Activated CD8-positive, alpha-beta memory T cell treated with anti-CD3 and anti-CD28 coated beads for 24 hours (primary cell): Measurements from ENCODE around the gene CSTA.
"Not testable (repeated sequence)": the region's sequence is repeated elsewhere in the genome, so short reads cannot be mapped to it uniquely, and the experiment has no call there.

Experiments used
- DNase-seq: peaks from one replicate; pipeline ENCODE4 v3.0.0-alpha.2; 2020

The CSTA gene

DNA sequence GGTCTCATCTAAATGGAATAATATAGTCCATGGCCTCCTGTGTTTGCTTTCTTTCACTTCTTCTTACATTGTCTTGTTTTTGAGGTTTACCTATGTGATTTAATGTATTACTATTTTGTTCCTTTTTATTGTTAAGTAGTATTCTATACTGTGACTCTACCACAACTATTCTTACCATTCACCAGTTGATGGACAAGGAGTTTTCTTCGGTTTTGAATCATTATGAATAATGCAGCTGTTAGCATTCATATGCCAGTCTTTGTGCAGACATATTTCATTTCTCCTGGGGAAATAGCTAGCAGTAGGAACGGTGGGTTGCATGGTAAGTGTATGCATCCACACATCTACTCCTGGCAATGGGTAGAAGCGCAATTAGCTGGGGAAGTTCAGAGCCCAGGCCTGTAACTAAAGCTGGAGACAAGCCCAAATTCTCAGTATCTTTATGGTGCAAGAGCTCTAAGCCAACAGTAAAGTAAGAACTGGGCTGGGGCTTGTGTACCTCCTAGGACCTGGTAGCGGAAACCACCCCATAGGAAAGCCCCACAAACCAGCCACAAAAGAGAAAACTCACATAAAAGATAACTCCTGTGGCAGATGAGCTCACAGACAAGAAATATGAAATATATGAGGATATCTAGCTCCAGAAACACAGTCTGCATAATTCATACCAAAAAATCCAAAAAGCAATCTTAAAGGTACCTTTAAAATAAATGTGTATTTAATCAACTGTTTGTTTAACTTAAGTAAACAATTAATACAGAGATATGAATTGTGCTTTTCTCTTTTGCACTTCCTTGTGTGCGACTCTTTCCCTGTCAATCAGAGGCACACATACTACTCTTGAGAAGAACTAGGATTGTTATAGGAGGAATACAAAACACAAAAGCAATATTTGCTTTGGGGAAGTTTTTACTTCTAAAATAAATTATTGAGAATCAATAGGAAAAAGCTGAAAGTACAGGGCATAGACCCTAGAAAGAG, 2.7 kb upstream of the CSTA start:
- no peak for DNase-seq

DNA sequence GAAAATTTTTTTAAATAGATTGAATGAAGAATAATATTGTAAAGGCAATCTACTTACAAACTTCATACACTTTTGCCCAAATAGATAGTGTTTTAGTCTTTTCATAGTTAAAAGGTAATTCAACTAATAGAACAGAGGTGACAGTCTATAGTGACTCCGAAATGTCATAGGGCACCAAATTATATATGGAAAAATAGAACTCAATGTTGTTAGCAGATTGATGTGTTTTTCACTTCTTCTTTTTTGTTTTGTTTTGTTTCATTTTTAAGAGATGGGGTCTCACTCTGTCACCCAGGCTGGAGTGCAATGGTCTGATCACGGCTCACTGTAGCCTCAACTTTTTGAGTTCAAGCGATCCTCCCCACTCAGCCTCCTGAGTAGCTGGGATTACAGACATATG, 721 bp downstream of the CSTA start:
- DNase-seq: no peak

DNA sequence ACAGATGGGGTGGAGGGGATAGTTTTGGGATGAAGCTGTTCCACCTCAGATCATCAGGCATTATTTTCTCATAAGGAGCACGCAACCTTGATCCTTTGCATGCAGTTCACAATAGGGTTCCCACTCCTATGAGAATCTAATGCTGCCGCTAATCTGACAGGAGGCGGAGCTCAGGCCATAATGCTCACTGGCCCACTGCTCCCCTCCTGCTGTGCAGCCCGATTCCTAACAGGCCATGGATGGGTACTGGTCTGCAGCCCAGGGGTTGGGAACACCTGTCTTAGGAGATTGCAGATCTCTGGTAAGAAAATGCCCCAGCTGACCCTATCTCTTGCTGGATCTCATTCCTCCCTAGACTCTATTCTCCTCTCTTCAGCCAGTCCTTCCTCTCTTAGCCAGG, 6.8 kb downstream of the CSTA start:
- no peak for DNase-seq

DNA sequence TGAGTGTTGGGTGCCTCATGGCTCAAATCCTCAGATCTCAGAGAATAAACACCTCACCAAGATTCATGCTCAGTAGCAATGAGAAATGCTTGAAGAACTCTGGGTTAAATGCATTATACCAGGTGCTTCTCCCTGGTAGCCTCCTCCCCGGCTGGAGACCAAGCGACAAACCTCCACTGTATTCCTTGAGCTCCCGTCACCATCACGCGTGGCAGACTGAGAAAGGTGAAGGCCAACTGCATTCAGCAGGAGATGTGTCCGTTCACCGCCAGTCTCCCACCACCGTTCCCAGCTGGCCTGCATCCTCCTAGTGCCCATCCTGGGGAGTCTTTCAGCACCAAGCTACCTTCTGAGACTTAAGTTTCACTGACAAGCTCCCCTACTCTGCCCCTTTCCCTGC, 7.5 kb downstream of the CSTA start:
- no peak for DNase-seq

DNA sequence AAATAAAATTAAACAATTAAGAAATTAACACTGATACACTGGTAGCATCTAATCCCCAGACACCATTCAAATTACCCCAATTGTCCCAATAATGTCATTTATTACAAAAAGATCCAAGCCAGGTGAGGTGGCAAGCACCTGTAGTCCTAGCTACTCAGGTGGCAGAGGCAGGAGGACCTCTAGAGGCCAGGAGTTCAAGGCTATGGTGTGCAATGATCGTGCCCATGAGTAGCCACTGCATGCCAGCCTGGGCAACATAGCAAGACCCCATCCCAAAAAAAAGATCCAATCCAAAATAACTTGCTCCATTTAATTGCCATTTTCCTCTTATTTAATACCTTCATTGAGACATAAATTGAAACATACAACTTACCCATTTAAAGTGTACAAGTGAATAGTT, 17.8 kb downstream of the CSTA start:
- DNase-seq: no peak

DNA sequence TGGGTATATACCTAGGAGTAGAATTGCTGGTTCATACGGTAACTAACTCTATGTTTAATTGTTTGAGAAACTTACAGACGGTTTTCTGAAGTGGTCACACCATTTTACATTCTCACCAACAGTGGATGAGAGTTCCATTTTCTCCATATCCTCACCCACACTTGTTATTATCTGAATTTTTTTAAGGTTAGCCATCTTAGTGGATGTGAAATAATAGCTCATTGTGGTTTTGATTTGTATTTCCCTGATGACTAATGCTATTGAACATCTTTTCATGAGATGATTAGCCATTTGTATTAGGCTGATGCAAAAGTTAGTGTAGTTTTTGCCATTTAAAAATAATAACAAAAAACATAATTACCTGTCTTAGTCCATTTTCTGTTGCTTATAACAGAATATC, 18.6 kb downstream of the CSTA start:
- no peak for DNase-seq

DNA sequence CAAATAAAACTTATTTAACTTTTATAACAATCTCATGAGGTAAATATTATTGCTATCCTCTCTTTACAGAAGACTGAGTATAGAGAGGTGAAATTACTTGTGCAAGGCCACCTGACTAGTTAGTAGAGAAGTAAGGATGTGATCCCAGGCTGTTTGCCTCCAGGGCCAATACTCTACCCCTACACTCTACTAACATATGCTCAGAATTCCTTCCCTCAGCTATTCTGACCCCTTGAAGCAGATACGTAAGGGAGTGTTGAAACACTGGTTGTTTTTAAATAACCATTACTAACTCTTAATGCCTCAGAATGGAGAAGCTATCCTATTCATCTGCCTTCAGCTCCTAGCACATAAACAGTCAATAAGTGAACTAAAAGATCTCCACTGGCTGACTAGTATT, 24.1 kb downstream of the CSTA start:
- no peak for DNase-seq

DNA sequence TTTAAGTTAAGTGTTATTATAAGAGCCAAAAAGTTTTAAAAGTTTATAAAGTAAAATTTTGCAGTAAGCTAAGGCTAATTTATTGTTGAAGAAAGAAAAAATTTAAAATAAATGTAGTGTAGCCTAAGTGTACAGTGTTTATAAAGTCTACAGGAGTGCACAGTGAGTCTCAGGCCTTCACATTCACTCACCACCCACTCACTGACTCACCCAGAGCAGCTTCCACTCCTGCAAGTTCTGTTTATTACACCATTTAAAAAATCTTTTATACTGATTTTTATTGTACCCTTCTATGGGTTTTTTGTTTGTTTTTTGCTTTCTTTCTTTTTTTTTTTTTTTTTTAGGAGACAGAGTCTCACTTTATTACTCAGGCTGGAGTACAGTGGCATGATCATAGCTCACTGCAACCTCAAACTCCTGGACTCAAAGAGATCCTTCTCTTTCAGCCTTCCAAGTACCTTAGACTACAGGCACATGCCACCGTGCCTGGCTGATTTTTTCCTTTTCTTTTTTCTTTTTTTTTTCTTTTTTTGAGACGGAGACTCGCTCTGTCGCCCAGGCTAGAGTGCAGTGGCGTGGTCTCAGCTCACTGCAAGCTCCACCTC, 25.9 kb downstream of the CSTA start:
- DNase-seq: no peak

DNA sequence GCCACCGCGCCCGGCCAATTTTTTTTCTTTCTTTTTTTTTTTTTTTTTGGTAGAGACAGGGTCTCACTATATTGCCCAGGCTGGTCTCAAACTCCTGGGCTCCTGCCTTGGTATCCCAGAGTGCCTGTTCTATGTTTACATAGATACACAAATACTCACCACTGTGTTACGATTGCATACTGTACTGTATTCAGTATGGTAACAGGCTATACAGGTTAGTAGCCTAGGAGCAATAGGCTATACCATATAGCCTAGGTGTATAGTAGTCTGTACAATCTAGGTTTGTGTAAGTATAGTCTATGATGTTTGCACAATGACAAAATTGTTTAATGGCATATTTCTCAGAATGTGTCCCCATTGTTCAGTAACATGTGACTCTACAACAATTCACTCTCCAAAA, 26.6 kb downstream of the CSTA start:
- DNase-seq: no peak

DNA sequence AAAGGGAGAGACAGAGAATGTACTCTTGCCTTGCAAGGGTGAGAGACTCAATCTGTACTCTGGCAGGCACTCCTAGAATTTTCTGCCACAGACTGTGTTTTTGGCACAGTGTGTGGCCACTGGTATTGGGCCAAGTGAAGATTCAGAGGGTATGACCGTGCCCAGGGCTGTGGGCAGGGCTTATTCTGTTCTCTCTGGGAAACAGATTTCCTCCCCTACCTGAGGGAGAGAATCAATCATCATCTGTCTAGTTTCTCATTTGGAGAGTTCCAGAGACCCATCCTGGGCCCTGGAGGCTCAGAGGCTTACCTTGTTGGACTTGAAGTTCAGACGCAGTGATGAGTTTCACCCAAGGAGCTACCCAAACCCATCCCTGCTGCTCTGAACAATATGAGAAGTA, 28.2 kb downstream of the CSTA start:
- no peak for DNase-seq

DNA sequence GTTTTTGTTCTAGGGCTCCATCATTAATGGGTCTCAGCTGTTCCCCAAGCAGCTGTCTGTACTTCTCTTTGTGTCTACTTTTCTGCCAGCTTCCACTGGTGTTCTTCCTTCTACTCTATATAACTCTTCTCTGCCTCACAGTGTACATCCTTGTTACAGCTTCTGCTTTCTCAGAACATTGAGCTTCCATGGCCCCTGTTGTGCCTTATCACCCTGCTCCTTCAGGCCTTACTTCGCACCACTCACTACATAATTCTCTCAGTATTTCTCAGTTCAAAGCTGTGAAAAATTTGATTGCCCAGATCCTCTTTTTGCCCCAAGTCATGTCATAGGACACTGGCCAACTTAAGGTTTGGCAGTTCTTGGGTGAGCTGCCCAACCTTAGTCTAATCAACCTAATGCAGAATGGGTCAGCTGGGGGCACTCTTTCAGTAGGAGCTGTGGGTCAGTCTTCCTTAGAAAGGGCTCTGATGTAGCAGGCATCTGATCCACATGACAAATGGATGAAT, 28.9 kb downstream of the CSTA start:
- DNase-seq: no peak

DNA sequence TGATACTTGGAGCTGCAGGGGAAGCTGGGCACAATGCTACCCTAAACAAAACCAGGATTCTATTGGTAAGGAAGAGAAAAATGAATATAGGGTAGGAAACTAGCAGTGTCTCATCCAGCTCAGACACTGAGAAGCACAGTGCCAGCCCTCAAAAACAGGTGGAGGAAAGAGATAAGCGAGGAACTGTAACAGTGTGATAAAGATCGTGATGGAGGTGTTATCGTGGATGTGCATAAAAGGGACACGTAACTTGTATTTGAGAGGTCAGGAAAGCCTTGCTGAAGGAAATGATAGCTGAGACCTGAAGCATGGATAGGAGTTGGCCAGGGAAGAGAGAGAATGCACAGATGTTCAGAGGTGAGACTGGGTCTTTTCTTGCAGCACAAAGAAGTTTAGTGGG, 30.6 kb downstream of the CSTA start:
- DNase-seq: no peak

DNA sequence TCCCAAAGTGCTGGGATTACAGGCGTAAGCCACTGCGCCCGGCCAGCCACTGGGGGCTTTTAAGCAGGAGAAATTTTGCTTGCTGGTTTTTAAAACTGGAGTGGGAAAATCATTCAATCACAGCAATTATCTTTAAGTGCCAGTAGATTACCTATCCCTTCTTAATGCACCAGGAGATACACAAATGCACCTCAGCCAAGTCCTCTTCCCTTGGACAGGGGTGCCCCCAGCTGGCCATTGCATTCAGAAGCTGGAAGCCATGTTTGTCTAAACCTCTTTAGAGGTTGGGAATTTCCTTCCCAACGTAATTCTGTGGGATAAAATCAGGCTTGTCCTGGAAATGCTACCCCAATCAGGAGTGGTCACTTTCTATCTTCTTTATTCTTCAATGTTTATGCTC, 31.4 kb downstream of the CSTA start:
- no peak for DNase-seq

DNA sequence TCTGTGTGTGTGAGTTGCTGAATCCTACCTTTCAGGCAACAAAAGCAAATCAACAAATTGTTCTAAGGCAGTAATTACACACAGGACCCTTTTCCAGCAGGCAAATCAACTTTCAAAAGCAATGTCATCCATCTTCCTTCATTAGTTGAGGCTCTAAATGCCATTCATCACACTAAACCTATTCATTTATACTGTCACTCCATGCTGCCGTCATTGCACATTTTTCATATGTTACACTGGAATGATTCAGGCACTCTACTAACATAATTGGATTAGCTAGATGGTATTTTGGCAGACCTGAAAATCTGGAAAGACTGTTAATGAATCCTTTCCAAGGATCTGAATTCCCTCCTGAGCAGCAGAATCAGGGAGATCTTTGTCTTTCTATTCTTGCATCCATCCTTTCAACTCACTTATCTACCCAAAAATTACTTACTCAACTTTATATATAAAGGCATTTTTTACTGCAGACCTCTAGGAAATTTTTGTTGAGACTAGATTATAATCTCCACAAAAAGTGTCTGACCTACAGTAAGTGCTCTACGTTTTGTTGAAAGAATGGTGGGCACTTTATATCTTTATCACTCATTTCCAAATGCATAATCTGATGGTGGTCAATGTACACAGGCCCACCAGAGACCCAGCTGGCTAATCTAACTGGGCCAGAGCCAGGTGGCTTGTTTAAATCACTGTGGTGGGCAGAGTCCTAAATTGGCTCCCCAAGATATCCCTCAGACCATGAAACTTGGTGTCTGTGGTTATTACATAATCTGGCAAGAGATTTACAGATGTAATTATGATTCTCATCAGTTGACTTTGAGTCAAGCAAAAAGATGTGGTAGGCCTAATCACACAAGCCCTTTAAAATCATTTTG, 33.0 kb downstream of the CSTA start:
- no peak for DNase-seq

DNA sequence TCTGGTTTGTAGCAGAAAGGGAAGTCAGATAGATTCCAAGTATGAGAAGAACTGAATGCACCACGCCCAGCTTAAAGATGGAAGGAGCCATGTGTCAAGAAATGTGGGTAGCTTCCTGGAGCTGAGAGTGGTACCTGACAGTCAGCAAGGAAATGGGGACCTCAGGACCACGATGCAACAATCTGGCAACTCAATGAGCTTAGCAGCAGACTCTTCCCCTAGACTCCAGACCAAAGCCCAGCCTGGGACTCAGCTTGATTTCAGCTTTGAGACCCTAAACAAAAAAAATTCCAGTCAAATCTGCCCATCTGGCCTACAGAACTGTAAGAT, 33.6 kb downstream of the CSTA start:
- DNase-seq: no peak

DNA sequence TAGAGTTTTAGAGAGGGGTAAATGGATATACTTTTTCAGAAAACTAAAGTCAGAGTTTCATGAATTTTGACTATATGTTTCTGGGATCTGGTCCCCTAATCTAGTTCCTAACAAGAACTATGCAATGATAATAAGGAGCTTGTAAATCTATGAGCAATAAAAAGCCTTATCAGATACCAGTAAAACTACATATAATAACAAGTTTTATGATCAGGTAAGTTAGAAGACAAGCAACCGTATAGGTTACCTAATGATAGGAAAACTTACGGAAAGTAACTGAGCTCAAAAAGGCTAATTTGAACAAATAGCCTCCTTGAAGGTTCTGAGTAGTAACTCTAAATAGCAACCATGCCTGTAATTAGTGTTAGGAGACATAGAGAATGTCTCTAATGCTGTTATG, 37.0 kb downstream of the CSTA start:
- no peak for DNase-seq

DNA sequence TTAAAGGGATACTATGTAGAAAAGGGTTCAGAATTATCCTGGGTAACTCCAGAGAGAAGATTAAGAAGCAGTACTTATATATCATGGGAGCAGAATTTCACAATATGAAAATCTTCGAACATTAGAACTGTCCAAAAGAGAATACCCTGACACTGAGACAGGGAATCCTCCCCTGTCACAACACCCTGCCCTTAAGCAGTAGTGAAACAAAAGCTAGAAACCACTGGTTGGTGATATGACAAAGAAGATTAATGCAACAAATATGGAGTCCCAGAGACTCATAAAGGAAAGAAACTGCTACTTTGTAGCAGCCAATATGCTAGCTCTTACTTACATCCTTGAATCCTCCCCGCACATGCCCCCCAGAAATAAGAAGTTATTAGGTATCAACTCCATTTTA, 39.4 kb downstream of the CSTA start:
- no peak for DNase-seq

DNA sequence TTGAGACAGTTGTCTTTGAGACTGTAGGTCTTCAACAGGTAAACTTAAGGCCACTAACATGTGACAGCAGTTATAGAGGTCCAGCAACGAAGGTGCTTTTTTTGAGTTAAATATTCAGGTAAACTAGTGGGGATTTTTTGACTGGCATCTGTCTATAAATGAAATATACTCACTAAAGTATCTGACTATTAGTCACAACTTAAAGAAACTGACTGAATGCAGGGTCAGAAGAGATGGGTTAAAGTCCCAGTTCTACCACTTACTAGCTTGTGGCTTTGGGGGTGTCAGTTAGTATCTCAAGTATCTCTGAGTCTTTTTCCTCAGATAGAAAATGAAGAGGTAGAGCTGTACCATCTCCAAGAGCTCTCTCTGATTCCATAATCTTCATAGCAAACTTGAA, 40.0 kb downstream of the CSTA start:
- DNase-seq: no peak

DNA sequence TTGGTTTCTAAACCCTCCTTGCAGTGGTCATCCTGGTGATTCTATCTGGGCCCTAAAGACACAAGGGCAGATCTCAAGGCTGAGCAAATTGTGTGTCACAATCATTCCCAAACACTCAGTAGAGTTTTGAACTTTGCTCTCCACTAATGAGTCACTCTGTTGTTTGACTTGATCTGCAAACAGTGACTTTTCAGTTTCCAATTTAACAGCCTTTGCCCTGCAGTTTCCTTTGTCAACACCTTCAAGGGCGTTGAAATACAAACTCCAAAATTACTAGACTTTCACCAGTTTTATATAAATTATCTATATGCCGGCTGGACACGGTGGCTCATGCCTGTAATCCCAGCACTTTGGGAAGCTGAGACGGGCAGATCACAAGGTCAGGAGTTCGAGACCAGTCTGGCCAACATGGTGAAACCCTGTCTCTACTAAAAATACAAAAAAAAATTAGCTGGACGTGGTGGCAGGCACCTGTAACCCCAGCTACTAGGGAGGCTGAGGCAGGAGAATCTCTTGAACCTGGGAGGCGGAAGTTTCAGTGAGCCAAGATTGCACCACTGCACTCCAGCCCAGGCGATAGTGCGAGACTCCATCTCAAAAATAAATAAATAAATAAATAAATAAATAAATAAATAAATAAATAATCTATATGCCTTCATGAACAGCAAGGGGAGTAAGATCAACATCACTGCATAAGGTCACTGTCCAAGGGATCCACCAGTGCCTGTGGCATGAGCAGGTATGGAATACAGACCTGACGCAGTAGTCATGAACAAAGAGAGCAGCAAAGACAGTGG, 40.7 kb downstream of the CSTA start:
- DNase-seq: not testable (repeated sequence)

DNA sequence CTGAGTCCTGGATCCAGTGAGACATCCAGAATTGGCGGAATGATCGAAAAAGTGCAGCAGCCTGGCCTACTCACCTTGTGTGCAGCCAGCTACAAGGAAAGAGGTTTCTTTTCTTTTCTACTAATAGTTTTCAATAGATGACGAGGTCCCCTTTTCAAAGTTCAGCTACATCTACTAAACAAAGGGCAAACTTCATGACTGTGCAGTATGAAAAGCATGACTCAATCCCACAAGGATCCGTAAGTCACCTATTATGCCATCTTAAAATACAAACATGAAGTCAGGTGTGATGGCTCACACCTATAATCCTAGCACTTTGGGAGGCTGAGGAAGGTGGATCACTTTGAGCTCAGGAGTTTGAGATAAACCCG, 41.3 kb downstream of the CSTA start:
- no peak for DNase-seq

DNA sequence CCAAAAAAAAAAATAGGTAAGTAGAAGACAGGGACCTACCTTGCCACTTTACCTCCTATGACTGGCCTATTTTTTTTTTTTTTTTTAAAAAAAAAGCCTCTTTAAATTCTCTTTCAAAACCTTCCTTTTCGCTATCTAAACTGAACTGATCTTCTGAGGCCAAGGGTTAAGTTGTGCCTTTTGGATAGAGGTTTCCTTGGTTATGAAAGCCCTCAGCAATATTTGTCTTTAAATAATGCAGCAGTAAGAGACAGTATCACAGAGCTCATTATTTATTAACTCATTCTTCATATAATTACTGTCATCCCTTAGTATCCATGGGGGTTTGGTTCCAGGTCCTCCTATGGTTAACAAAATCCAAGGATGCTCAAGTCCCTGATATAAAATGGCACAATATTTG, 49.0 kb downstream of the CSTA start:
- no peak for DNase-seq

DNA sequence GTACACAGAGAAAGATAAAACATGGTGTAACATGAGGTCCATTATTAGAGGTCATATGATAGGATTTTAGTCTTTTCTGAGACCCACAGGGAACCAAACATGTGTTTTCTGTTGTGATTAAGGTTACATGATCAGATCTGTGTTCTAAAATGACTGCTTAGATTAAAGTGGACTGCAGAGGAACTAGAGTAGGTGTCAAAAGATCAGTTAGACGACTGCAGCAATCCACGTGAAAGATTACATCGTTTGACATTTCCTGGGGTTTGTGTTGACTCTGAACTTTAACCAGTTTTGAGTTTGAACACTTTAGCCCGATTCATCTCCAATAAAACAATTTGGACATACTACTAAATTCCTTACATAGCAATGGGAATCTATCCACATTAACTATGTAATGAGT, 52.9 kb downstream of the CSTA start:
- no peak for DNase-seq
